Right cardiac atrium (tissue), 5 donors: Measurements from ENCODE around the gene JPH2. TPM values are rescaled to one million over a fixed set of nuclear protein-coding genes. Genes with fewer than 3 reads are reported as not detected.

ENCODE experiments used
- ATAC-seq, 2 donors: fragments of 200-7000 bp; cut with Tn5 transposase; one replicate each; pipeline versions ENCODE4 v1.8.0 to v1.9.1; 2020; ENCODE audit warnings: moderate library complexity in 2 of 2, mild to moderate bottlenecking in 1 of 2
- DNase-seq, 3 donors: peaks; one replicate each; pipeline ENCODE4 v3.0.0-alpha.2; 2020
- H3K27ac ChIP-seq: one replicate; pipeline ENCODE4 v1.5.1; 2013; ENCODE audit warnings: mild to moderate bottlenecking, low read length, control low read depth, moderate library complexity
- H3K27me3 ChIP-seq: one replicate; pipeline ENCODE4 v1.6.1; 2013; ENCODE audit not compliant: control insufficient read depth, insufficient read depth
- H3K4me1 ChIP-seq: one replicate; pipeline ENCODE4 v1.6.1; 2013; ENCODE audit warnings: low read length; ENCODE audit not compliant: control insufficient read depth, insufficient read depth
- H3K4me3 ChIP-seq: one replicate; pipeline ENCODE4 v1.5.1; 2013; ENCODE audit warnings: low read length, control low read depth
- H3K9me3 ChIP-seq: one replicate; pipeline ENCODE4 v1.6.1; 2013; ENCODE audit warnings: low read length; ENCODE audit not compliant: control insufficient read depth
- WGBS: extraction: QIAGEN DNeasy Blood & Tissue Kit; methylation state at CpG from one replicate; pipeline ENCODE4 v1.1.7; 2013; 5-methylcytosine and 5-hydroxymethylcytosine counted together
- intact Hi-C, 4 donors: fragments of 100-400 bp; cut with DNase I; formaldehyde crosslinking; loops; one replicate each; pipeline versions ENCODE4 v1.11.0 to v1.14.0; 2022 to 2023
- polyA plus RNA-seq: library from polyadenylated mRNA; stranded (reverse); fragments of 200-250 nt; gene quantifications from one replicate; pipeline ENCODE4 v1.2.3, GENCODE V29; 2013
- total RNA-seq, 4 donors: library from RNA; stranded (reverse); fragmentation: NEBNext Ultra II Directional; extraction: Animal tissue kit (Norgen Biotek cat#: 25700); gene quantifications; one replicate each; pipeline ENCODE4 v1.2.1, GENCODE V29; 2021
- donor health status: healthy with polysubstance abuse.
- donor health status: DM: no; HTN: yes; CAD: no.
- donor health status: DM: no; HTN: no; CAD: no.
- donor health status: DM: no; HTN: yes; CAD: no; lungs with severe emphysema.
- donor health status: DM: yes; HTN: yes; CAD: no.

The JPH2 gene
- total and polyA plus RNA-seq, 5 donors, result 78.2 to 117 (median 106) TPM

DNA sequence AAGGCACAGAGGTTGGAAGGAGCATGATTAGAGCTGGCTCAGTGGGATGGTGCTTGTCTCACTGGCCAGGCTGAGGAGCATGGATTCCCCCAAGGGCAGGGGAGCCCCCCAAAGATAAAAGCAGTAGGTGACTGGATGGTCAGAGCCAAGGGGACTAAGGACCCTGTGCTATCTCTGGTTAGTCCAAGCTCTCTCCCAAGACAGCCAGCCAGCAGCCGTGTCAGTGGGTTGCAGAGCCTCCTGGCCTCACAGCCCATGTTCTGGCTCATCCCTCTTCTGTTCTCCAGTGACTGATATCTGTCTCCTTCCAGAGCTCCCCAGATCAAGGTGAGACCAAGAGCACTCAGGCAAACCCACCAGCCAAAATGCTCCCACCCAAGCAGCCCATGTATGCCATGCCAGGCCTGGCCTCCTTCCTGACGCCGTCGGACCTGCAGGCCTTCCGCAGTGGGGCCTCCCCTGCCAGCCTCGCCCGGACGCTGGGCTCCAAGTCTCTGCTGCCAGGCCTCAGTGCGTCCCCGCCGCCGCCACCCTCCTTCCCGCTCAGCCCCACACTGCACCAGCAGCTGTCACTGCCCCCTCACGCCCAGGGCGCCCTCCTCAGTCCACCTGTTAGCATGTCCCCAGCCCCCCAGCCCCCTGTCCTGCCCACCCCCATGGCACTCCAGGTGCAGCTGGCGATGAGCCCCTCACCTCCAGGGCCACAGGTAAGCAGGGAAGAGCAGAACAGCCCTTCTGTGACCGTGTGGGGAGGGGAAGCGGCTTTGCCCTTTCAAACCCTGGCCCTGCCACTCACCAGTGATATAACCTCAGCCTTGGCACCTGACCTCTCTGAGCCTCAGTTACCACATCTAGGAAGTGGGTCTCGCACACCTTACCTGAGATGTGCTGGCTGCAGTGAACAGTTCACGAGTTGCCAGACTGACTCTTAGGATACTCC lies 121.3 kb downstream of the JPH2 start:
- DNase-seq (no peak), ATAC-seq (peak in 1 of 2 donors; percentile 16)
- H3K4me1 ChIP-seq, result no peaks in the 10 kb centered on the region
- H3K9me3 ChIP-seq, result no peaks in the 10 kb centered on the region
- H3K27me3 ChIP-seq, result no peaks in the 10 kb centered on the region
- H3K4me3 ChIP-seq, result no peak overlapping the region
- intact Hi-C loops, result no loop called here
- 94% methylated on average over 20 of the region's 20 CpGs for WGBS
- no peak overlapping the region for H3K27ac ChIP-seq

GRCh38 chr20:44064501-44065400 lies 122.2 kb downstream of the JPH2 start:
- Histone ChIP-seq H3K27me3 (no peaks in the 10 kb centered on the region), H3K9me3 (no peaks in the 10 kb centered on the region), H3K4me1 (no peaks in the 10 kb centered on the region), H3K27ac (no peak overlapping the region), H3K4me3 (no peak overlapping the region)
- DNase-seq, result no peak
- 92% methylated on average over 17 of the region's 17 CpGs for WGBS
- no peak for ATAC-seq
- intact Hi-C loops, result no loop called here

Other genes with a start within 250 kb of the JPH2 start
- gene OSER1, start 23.6 kb upstream of the JPH2 start, total RNA-seq, result 10 to 100 TPM; 22.6 to 44.5 (median 36.1) TPM
- gene OSER1, start 23.6 kb upstream of the JPH2 start, polyA plus RNA-seq, result 27.4 TPM
- 1 to 10 TPM in 1 of 4 donors, under 1 TPM in 3; 0.17 to 2.8 (median 0.55) TPM for gene GDAP1L1, start 60.1 kb upstream of the JPH2 start, total RNA-seq
- gene GDAP1L1, start 60.1 kb upstream of the JPH2 start, polyA plus RNA-seq, result 1.4 TPM
- 100 to 1,000 TPM; 121 to 150 (median 145) TPM for gene FITM2, start 124.0 kb upstream of the JPH2 start, total RNA-seq
- 57.1 TPM for gene FITM2, start 124.0 kb upstream of the JPH2 start, polyA plus RNA-seq
- not detected for gene R3HDML, start 149.9 kb upstream of the JPH2 start, total RNA-seq
- gene R3HDML, start 149.9 kb upstream of the JPH2 start, polyA plus RNA-seq, result not detected
- under 1 TPM in 1 of 4 donors, not detected in 3; 0.08 TPM for gene HNF4A, start 168.5 kb upstream of the JPH2 start, total RNA-seq
- 0.07 TPM for gene HNF4A, start 168.5 kb upstream of the JPH2 start, polyA plus RNA-seq